CD4-positive, alpha-beta T cell treated with Interleukin-2 at 100 ng/mL for 4 hours (primary cell): ENCODE data around the gene PIGW.
"Not testable (repeated sequence)": the region's sequence is repeated elsewhere in the genome, so short reads cannot be mapped to it uniquely, and the experiment has no call there.

Source experiments
- DNase-seq: peaks from one replicate; pipeline ENCODE4 v3.0.0-alpha.2; 2020; ENCODE audit warnings: low spot score

The PIGW gene

GRCh38 chr17:36508439-36508838 is 26.3 kb upstream of the PIGW start:
- DNase-seq = not testable (repeated sequence)

- no peak for DNase-seq
Observed at GRCh38 chr17:36509272-36509985, 25.4 kb upstream of the PIGW start.

- no peak for DNase-seq
Observed at GRCh38 chr17:36510636-36511035, 24.2 kb upstream of the PIGW start.

- no peak for DNase-seq
Observed at GRCh38 chr17:36511216-36511615, 23.6 kb upstream of the PIGW start.

GRCh38 chr17:36512641-36513040 is 22.1 kb upstream of the PIGW start:
- DNase-seq = no peak

GRCh38 chr17:36514856-36515255 is 19.9 kb upstream of the PIGW start:
- DNase-seq = no peak

- no peak for DNase-seq
Observed at GRCh38 chr17:36515837-36516236, 18.9 kb upstream of the PIGW start.

GRCh38 chr17:36523113-36523512 is 11.7 kb upstream of the PIGW start:
- DNase-seq = no peak

GRCh38 chr17:36524428-36524876 is 10.3 kb upstream of the PIGW start:
- no peak for DNase-seq

GRCh38 chr17:36525113-36525512 is 9.7 kb upstream of the PIGW start:
- no peak for DNase-seq

- DNase-seq = no peak
Observed at GRCh38 chr17:36525888-36526287, 8.9 kb upstream of the PIGW start.

GRCh38 chr17:36527621-36528250 is 7.1 kb upstream of the PIGW start:
- no peak for DNase-seq

GRCh38 chr17:36529121-36529520 is 5.7 kb upstream of the PIGW start:
- no peak for DNase-seq

GRCh38 chr17:36532435-36532975 is 2.3 kb upstream of the PIGW start:
- no peak for DNase-seq

- DNase-seq = peak; percentile 52
Observed at GRCh38 chr17:36533935-36534839, 600 bp upstream of the PIGW start.

GRCh38 chr17:36535669-36536081 is 888 bp downstream of the PIGW start:
- DNase-seq = no peak

GRCh38 chr17:36540696-36541095 is 5.9 kb downstream of the PIGW start:
- DNase-seq = no peak

GRCh38 chr17:36542755-36543154 is 8.0 kb downstream of the PIGW start:
- no peak for DNase-seq

- DNase-seq = peak; percentile 15
Observed at GRCh38 chr17:36544044-36544306, 9.2 kb downstream of the PIGW start.

GRCh38 chr17:36544307-36545076 is 9.7 kb downstream of the PIGW start, which contains the start of gene GGNBP2:
TSS of gene GGNBP2 (plus strand) at chr17:36544919. CDS start at chr17:36545725, 806 bp downstream.
- DNase-seq = peak; percentile 91

- DNase-seq = no peak
Observed at GRCh38 chr17:36545077-36545464, 10.3 kb downstream of the PIGW start.
